HepG2 (cell line): ENCODE measurements around the gene KHK. TPM values are rescaled to one million over a fixed set of nuclear protein-coding genes. Genes with fewer than 3 reads are reported as not detected.

Experiments used
- CENPX ChIP-seq: sonication (generic); formaldehyde crosslinking; IDR thresholded peaks from 2 replicates; pipeline ENCODE4 v1.9.0; 2021; ENCODE audit warnings: mild to moderate bottlenecking, missing genetic modification reagents, moderate library complexity
- FOXA1 ChIP-seq, 2 experiments: fragments of 450-650 bp in 1 of 2; sonication (generic) in 1 of 2; formaldehyde crosslinking in 1 of 2; IDR thresholded peaks; 2 replicates each; pipeline versions ENCODE4 v1.4.0 to v1.6.1; 2016 to 2020; ENCODE audit warnings: missing genetic modification reagents in 1 of 2
- HNRNPL ChIP-seq: fragments of 200-400 bp; formaldehyde crosslinking; IDR thresholded peaks from 2 replicates; pipeline ENCODE4 v1.6.1; 2017; ENCODE audit warnings: mild to moderate bottlenecking, low read depth, low read length
- KLF16 ChIP-seq, 2 experiments: sonication (generic) in 1 of 2; formaldehyde crosslinking in 1 of 2; IDR thresholded peaks; 2 replicates each; pipeline versions ENCODE4 v1.6.1 to v1.8.0; 2016 to 2023; ENCODE audit warnings: missing genetic modification reagents in 2 of 2, missing compliant biosample characterization in 1 of 2
- MED1 ChIP-seq: sonication (generic); formaldehyde crosslinking; IDR thresholded peaks from 2 replicates; pipeline ENCODE4 v1.4.0; 2020; ENCODE audit warnings: missing genetic modification reagents
- MED13 ChIP-seq: sonication (generic); formaldehyde crosslinking; IDR thresholded peaks from 2 replicates; pipeline ENCODE4 v1.5.0; 2020; ENCODE audit warnings: missing genetic modification reagents
- MTA1 ChIP-seq: sonication (generic); formaldehyde crosslinking; IDR thresholded peaks from 2 replicates; pipeline ENCODE4 v1.4.0; 2020; ENCODE audit warnings: missing genetic modification reagents, mild to moderate bottlenecking, borderline replicate concordance
- RBFOX2 ChIP-seq: fragments of 200-400 bp; formaldehyde crosslinking; IDR thresholded peaks from 2 replicates; pipeline ENCODE4 v1.6.1; 2017; ENCODE audit warnings: low read depth, mild to moderate bottlenecking, low read length
- ZBTB1 ChIP-seq: sonication (generic); formaldehyde crosslinking; IDR thresholded peaks from 2 replicates; pipeline ENCODE4 v1.4.0; 2020; ENCODE audit warnings: missing genetic modification reagents, borderline replicate concordance
- ZBTB20 ChIP-seq: sonication (generic); formaldehyde crosslinking; IDR thresholded peaks from 2 replicates; pipeline ENCODE4 v1.8.1; 2023; ENCODE audit warnings: missing genetic modification reagents, low read depth, mild to moderate bottlenecking, borderline replicate concordance
- ZMAT3 ChIP-seq: sonication (generic); formaldehyde crosslinking; conservative IDR thresholded peaks from 2 replicates; pipeline ENCODE4 v1.7.0; 2021; ENCODE audit warnings: missing genetic modification reagents
- ZNF12 ChIP-seq: sonication (generic); formaldehyde crosslinking; IDR thresholded peaks from 2 replicates; pipeline ENCODE4 v1.5.0; 2020; ENCODE audit warnings: missing genetic modification reagents
- ZNF251 ChIP-seq: sonication (generic); formaldehyde crosslinking; IDR thresholded peaks from 2 replicates; pipeline ENCODE4 v1.9.0; 2021; ENCODE audit warnings: mild to moderate bottlenecking, missing genetic modification reagents
- ZNF264 ChIP-seq: sonication (generic); formaldehyde crosslinking; IDR thresholded peaks from 2 replicates; pipeline ENCODE4 v1.4.0; 2020; ENCODE audit warnings: missing genetic modification reagents
- ZNF3 ChIP-seq: IDR thresholded peaks from 2 replicates; pipeline ENCODE4 v1.7.0; 2017; ENCODE audit warnings: inconsistent platforms
- ZNF713 ChIP-seq: sonication (generic); formaldehyde crosslinking; IDR thresholded peaks from 2 replicates; pipeline ENCODE4 v1.4.0; 2020; ENCODE audit warnings: mild to moderate bottlenecking, missing genetic modification reagents
- ZNF775 ChIP-seq: sonication (generic); formaldehyde crosslinking; IDR thresholded peaks from 2 replicates; pipeline ENCODE4 v1.4.0; 2020; ENCODE audit warnings: missing genetic modification reagents, mild to moderate bottlenecking, moderate library complexity, borderline replicate concordance
- ZNF841 ChIP-seq: sonication (generic); formaldehyde crosslinking; IDR thresholded peaks from 2 replicates; pipeline ENCODE4 v1.8.1; 2023; ENCODE audit warnings: missing genetic modification reagents, borderline replicate concordance
- polyA plus RNA-seq, 8 experiments: library from polyadenylated mRNA; depleted of rRNA in 3 of 8; stranded (reverse) in 7 of 8; unstranded in 1 of 8; fragments of >200 nt; fragmentation: Illumina TruSeq in 4 of 8; extraction: Trizol in 4 of 8; gene quantifications; 2 replicates each; pipeline versions ENCODE4 v1.2.1 to v1.2.3, GENCODE V29; 2011 to 2016; ENCODE audit warnings: low read depth in 4 of 8, missing spikeins in 1 of 8, mixed read lengths in 1 of 8; ENCODE audit not compliant: insufficient read depth in 1 of 8
- total RNA-seq, 5 experiments: library from RNA; depleted of rRNA; stranded (reverse); fragments of >200 nt; fragmentation: Illumina TruSeq; extraction: Trizol; gene quantifications; 2 replicates each; pipeline ENCODE4 v1.2.3, GENCODE V29; 2016; ENCODE audit warnings: low read depth in 1 of 5
- TF ChIP-seq, protein P1 (sequence below): sonication (generic); formaldehyde crosslinking; IDR thresholded peaks from 2 replicates; pipeline ENCODE4 v1.8.0; 2022; ENCODE audit warnings: mild to moderate bottlenecking, missing genetic modification reagents
- TF ChIP-seq, protein P2 (sequence below): sonication (generic); formaldehyde crosslinking; IDR thresholded peaks from 2 replicates; pipeline ENCODE4 v1.4.0; 2020; ENCODE audit warnings: low read depth, mild to moderate bottlenecking, missing genetic modification reagents
- TF ChIP-seq, protein P3 (sequence below): sonication (generic); formaldehyde crosslinking; IDR thresholded peaks from 2 replicates; pipeline ENCODE4 v1.9.0; 2021; ENCODE audit warnings: missing genetic modification reagents, mild to moderate bottlenecking, borderline replicate concordance

KHK gene
- total and polyA plus RNA-seq, 2 of the 13 experiments (the other 11 are each of a cell fraction or from before 2014, with no cell fraction given) = 40.9 to 99.2 TPM

DNA sequence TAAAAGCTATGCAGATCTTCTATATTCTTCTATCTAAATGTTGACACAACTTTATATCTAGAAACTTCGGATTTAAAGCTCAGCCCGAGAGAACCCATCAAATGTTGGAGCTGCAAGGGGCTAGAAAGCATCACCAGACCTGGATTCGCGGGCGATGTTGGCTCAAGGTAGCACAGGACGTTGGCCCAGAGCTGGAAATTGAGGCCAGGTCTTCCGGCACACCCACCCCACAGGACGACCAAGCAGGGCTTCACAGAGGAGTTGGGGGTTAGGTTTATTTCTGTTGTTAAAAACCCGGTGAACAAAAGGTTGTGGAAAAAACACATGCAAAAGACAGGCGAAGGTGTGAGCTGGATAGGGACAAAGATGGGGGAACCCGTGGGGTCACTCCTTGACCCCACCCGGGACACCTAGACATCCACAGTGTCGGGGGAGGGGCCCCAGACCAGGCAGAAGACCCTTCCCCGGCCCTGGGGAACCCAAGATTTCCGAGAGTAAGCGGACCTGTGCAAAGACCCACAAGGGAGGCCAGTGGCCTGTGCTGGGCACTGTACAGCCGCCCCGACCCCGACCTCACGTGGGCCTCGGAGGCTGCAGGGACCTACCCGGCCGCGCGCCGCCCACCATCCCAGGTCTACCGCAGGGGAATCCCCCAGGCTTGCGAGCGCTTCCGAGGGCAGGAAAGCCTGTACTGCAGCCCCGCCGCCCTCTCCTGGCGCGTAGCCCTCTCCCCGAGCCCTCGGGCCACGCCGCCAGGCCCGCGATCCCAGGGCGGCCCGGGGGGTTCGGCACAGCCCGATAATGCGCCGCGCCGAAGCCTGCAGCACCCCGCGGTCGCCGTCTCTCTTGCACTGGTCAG lies 36.9 kb upstream of the KHK start (continued):
- TF ChIP-seq ZNF12 (CRISPR knock-in tag) (no peak), ZMAT3 (CRISPR knock-in tag) (no peak), ZNF841 (CRISPR knock-in tag) (no peak; the same call in 1 of the 2 replicates), MED13 (peak; percentile 49; the same call in 1 of the 2 replicates), ZNF3 (CRISPR knock-in tag) (no peak), ZNF713 (CRISPR knock-in tag) (no peak), MTA1 (CRISPR knock-in tag) (no peak), ZNF264 (CRISPR knock-in tag) (0 out of 2 replicates have a peak, but pooled peaks have one; percentile 38), ZBTB20 (CRISPR knock-in tag) (no peak), FOXA1 (IDR thresholded peaks at IDR 0.05) (no peak), FOXA1 (CRISPR knock-in tag; IDR thresholded peaks at IDR 0.05) (no peak), KLF16 (CRISPR knock-in tag; IDR thresholded peaks at IDR 0.05) (0 out of 4 replicates have a peak, but pooled peaks of 1 of the 2 experiments have one; percentile 65), ZNF775 (0 out of 2 replicates have a peak, but pooled peaks have one; percentile 34), ZBTB1 (no peak), ZNF251 (CRISPR knock-in tag) (no peak), HNRNPL (no peak), MED1 (CRISPR knock-in tag) (0 out of 2 replicates have a peak, but pooled peaks have one; percentile 8), RBFOX2 (peak; percentile 86), CENPX (CRISPR knock-in tag) (no peak)
- TF ChIP-seq, protein P1, sequence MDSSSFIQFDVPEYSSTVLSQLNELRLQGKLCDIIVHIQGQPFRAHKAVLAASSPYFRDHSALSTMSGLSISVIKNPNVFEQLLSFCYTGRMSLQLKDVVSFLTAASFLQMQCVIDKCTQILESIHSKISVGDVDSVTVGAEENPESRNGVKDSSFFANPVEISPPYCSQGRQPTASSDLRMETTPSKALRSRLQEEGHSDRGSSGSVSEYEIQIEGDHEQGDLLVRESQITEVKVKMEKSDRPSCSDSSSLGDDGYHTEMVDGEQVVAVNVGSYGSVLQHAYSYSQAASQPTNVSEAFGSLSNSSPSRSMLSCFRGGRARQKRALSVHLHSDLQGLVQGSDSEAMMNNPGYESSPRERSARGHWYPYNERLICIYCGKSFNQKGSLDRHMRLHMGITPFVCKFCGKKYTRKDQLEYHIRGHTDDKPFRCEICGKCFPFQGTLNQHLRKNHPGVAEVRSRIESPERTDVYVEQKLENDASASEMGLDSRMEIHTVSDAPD (CRISPR knock-in tag) = no peak
- TF ChIP-seq, protein P2, sequence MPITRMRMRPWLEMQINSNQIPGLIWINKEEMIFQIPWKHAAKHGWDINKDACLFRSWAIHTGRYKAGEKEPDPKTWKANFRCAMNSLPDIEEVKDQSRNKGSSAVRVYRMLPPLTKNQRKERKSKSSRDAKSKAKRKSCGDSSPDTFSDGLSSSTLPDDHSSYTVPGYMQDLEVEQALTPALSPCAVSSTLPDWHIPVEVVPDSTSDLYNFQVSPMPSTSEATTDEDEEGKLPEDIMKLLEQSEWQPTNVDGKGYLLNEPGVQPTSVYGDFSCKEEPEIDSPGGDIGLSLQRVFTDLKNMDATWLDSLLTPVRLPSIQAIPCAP = no peak
- TF ChIP-seq, protein P3, sequence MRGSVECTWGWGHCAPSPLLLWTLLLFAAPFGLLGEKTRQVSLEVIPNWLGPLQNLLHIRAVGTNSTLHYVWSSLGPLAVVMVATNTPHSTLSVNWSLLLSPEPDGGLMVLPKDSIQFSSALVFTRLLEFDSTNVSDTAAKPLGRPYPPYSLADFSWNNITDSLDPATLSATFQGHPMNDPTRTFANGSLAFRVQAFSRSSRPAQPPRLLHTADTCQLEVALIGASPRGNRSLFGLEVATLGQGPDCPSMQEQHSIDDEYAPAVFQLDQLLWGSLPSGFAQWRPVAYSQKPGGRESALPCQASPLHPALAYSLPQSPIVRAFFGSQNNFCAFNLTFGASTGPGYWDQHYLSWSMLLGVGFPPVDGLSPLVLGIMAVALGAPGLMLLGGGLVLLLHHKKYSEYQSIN (CRISPR knock-in tag) = no peak
